Lower leg skin (tissue), 4 donors: ENCODE results near the gene CSF3. TPM values are rescaled to one million over a fixed set of nuclear protein-coding genes. Genes with fewer than 3 reads are reported as not detected.

Source experiments
- DNase-seq, 2 donors: peaks; one replicate each; pipeline ENCODE4 v3.0.0-alpha.2; 2019; ENCODE audit warnings: low spot score in 2 of 2
- H3K4me3 ChIP-seq: fragments of 200-600 bp; sonication (generic); 2 replicates; pipeline ENCODE4 v1.5.1; 2017; ENCODE audit warnings: mild to moderate bottlenecking, low read depth; ENCODE audit not compliant: poor library complexity, severe bottlenecking
- POLR2A ChIP-seq, 2 donors: fragments of 450-650 bp; IDR thresholded peaks; one replicate each; pipeline ENCODE4 v1.6.1; 2016 to 2017; ENCODE audit warnings: antibody characterized with exemption in 2 of 2, mild to moderate bottlenecking in 1 of 2, moderate library complexity in 1 of 2
- WGBS, 2 donors: methylation state at CpG; one replicate each; pipeline ENCODE4 v1.1.5; 2018; 5-methylcytosine and 5-hydroxymethylcytosine counted together
- intact Hi-C: fragments of 100-400 bp; cut with DNase I; formaldehyde crosslinking; loops from one replicate; pipeline ENCODE4 v1.15.0; 2023; ENCODE audit warnings: low total_unique reads
- total RNA-seq, 4 donors: library from RNA; depleted of rRNA; stranded (reverse); fragments of >200 nt; gene quantifications; one replicate each; pipeline ENCODE4 v1.1.0, GENCODE V29; 2016
- TF ChIP-seq, protein P1 (sequence below), 3 donors: fragments of 450-650 bp; IDR thresholded peaks; one replicate each; pipeline ENCODE4 v1.5.1; 2016; ENCODE audit warnings: antibody characterized with exemption in 3 of 3, mild to moderate bottlenecking in 3 of 3, moderate library complexity in 2 of 3

The CSF3 gene
- total RNA-seq, 4 donors from 2014 or later: 0.21 to 0.45 TPM; not detected in 2

DNA sequence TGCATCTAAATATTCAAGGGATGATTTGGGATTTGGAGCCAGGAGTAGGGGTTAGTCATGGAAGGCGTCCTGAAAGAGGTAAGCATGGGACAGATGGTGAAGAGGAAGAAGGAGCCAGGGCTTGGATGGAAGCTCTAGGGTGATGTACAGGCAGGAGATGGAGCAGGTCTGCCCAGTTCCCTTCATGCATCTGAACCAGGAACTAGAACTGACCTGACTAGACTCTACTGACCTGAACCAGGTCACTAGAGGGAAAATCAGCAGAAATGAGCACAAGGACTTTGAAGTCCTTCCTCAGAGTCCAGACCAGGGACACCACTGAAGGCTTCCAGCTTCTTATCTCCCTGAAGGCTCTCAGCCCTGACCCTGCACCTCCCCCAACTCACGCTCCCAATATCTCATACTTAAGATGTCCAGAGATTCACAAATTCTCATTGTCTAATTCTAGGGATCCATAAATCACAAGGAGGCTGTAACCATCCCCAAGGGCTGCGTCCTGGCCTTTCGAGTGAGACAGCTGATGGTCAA lies 44.1 kb upstream of the CSF3 start:
- 88 to 94% methylated on average over 4 of the region's 4 CpGs for WGBS, 2 donors
- no peak for DNase-seq
- TF ChIP-seq, protein P1, sequence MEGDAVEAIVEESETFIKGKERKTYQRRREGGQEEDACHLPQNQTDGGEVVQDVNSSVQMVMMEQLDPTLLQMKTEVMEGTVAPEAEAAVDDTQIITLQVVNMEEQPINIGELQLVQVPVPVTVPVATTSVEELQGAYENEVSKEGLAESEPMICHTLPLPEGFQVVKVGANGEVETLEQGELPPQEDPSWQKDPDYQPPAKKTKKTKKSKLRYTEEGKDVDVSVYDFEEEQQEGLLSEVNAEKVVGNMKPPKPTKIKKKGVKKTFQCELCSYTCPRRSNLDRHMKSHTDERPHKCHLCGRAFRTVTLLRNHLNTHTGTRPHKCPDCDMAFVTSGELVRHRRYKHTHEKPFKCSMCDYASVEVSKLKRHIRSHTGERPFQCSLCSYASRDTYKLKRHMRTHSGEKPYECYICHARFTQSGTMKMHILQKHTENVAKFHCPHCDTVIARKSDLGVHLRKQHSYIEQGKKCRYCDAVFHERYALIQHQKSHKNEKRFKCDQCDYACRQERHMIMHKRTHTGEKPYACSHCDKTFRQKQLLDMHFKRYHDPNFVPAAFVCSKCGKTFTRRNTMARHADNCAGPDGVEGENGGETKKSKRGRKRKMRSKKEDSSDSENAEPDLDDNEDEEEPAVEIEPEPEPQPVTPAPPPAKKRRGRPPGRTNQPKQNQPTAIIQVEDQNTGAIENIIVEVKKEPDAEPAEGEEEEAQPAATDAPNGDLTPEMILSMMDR (IDR thresholded peaks at IDR 0.05): no peak
- TF ChIP-seq POLR2A (IDR thresholded peaks at IDR 0.05): no peak
- intact Hi-C loops: no loop called here
- H3K4me3 ChIP-seq: no peak overlapping the region

DNA sequence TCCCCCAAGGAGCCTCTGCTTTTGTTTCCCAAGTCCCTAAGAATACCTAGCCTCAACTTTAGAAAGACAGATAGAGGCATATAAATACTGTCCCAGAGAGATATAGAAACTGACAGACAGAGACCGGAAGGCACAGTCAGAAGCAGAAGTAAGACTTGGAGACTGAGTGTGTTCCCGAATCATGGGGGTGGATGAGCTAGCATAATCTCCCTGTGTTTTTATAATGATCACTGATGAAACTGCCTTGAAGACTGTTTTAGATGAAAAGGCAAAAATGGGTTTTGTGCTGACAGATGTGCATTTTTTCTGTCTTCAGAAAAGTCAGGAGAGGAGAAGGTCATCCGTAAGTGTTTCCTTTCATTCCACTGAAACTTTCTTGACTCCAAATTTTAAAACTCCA lies 43.0 kb upstream of the CSF3 start:
- no peak for DNase-seq
- H3K4me3 ChIP-seq: no peak overlapping the region
- 33 to 46% methylated on average over 3 of the region's 3 CpGs for WGBS, 2 donors
- TF ChIP-seq, protein P1 (IDR thresholded peaks at IDR 0.05): no peak
- no peak for TF ChIP-seq POLR2A (IDR thresholded peaks at IDR 0.05)
- intact Hi-C loops: no loop called here

DNA sequence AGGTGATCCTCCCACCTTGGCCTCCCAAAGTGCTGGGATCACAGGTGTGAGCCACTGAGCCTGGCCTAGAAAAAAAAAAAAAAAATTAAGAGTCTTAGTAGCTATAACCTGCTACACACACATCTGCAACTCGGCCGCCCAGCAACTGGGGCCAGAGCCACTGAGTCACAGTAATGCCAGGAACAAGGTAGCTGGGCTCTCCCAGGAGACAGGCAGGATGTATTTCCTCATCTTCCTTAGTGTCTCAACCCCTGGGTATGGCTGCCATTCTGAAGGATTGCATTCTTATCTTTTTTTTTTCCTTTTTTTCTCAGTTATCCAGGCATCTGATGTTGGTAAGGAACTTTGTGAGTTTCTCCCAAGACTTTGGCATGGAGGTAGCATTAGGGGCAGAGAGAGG lies 41.7 kb upstream of the CSF3 start:
- intact Hi-C loops: no loop called here
- 89 to 91% methylated on average over 2 of the region's 2 CpGs for WGBS, 2 donors
- TF ChIP-seq POLR2A (IDR thresholded peaks at IDR 0.05): no peak
- TF ChIP-seq, protein P1 (IDR thresholded peaks at IDR 0.05): no peak
- no peak overlapping the region for H3K4me3 ChIP-seq
- DNase-seq: no peak

DNA sequence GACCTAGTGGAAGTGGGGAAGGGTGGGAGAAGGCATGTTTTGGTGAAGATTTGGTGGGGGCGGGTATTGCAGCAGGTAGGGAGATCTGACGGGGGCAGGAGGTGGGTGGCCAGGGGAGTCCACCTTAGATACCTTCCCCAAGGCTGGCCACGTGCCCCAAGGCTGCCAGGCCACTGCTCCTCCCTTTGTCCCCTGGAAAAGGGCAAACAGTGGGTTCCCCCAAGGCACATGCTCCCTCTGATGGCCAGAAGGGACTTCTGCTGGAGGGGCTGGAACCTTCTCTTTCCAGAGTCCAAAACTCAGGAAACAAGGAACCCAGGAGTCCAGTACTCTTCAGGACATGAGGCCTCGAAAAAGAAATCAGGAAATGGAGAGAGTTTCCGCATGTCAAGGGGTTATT lies 40.8 kb upstream of the CSF3 start:
- WGBS, 2 donors: 75 to 76% methylated on average over 5 of the region's 5 CpGs
- no peak overlapping the region for H3K4me3 ChIP-seq
- DNase-seq: no peak
- TF ChIP-seq POLR2A (IDR thresholded peaks at IDR 0.05): no peak
- TF ChIP-seq, protein P1 (IDR thresholded peaks at IDR 0.05): no peak
- intact Hi-C loops: no loop called here

DNA sequence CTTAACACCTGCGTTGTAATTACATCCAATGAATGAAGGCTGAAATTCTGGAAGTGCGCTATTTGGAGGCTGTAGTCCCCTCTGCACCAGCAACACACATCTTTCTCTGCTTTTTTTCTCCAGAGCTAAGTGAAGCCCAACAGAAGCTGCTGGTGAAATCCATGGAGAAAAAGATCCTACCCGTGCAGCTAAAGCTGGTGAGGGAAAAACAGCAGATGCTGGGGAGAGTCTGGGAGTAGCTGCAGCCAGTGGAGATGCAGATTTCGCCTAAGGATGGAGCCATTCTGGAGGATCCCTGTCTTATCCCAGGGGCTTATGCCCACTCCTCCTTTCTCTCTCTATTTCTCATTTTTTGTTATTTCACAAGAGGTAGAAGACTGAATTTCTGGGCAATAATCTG lies 39.4 kb upstream of the CSF3 start:
- no peak for TF ChIP-seq POLR2A (IDR thresholded peaks at IDR 0.05)
- TF ChIP-seq, protein P1 (IDR thresholded peaks at IDR 0.05): no peak
- 71 to 77% methylated on average over 4 of the region's 4 CpGs for WGBS, 2 donors
- intact Hi-C loops: no loop called here
- H3K4me3 ChIP-seq: no peak overlapping the region
- no peak for DNase-seq

DNA sequence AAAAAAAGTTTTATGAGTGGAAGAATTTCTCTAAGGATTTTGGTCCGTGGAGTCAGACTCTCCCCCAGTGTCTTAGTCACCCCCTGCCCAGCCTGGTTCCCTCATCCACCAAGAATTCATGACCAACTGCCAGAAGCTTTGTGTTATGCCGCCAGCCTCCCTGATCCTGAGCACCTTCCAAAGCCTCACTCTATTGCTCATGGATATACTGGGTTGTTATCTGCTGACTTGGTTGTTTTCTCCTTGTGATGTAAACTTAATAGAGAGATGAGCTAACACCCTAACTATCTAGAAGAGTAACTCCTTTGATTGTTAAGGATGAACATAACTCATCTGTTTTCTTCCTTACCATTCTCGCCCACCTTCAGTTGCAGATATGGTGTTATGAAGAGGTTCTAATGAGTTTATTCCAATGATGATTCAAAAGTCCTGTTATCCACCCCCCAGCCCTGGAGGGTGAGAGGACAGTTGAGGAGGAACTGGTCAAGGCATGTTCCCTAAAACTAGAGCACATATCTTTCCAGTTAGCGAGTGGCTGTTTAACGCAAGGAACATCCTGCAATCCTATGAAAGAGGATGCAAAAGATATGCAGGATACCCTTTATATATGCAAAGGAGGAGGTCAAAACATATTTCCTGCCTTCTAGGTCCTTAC lies 36.1 kb upstream of the CSF3 start:
- WGBS, 2 donors: 56% methylated on average over 5 of the region's 5 CpGs
- no peak for DNase-seq
- intact Hi-C loops: no loop called here
- TF ChIP-seq POLR2A (IDR thresholded peaks at IDR 0.05): no peak
- TF ChIP-seq, protein P1 (IDR thresholded peaks at IDR 0.05): no peak
- H3K4me3 ChIP-seq: no peak overlapping the region
